IMR-90 (cell line): ENCODE measurements around the gene CDCA4. TPM values are rescaled to one million over a fixed set of nuclear protein-coding genes. Genes with fewer than 3 reads are reported as not detected.

ENCODE experiments used
- ATAC-seq: fragments of 200-7000 bp; cut with Tn5 transposase; 2 replicates; pipeline ENCODE4 v1.9.1; 2020; ENCODE audit warnings: low read depth, mild to moderate bottlenecking, moderate library complexity
- BruUV-seq: library from RNA; stranded (reverse); fragments of 400-500 nt; replicated peaks from 2 replicates; lab custom pipeline; 2021; lab: Mats Ljungman, UMichigan
- CTCF ChIA-PET: fragments of 300-600 bp; formaldehyde crosslinking; extraction: SDS; loops from one replicate; lab custom pipeline; 2021; ENCODE audit warnings: antibody characterized with exemption; lab: Yijun Ruan, JAX
- POLR2A ChIA-PET: fragments of 300-600 bp; sonication (Branson Sonifier 250); formaldehyde crosslinking; loops from one replicate; lab custom pipeline; 2022; ENCODE audit warnings: antibody characterized with exemption; ENCODE audit not compliant: unreplicated experiment; lab: Charles Lee
- DNase-seq: peaks from one replicate; pipeline ENCODE4 v3.0.0; 2013
- H2AFZ ChIP-seq: replicated peaks from 2 replicates; pipeline ENCODE3; 2013; ENCODE audit warnings: low read length, mild to moderate bottlenecking; ENCODE audit not compliant: poor library complexity
- H2AK5ac ChIP-seq: 2 replicates; pipeline ENCODE4 v1.6.1; 2013; ENCODE audit warnings: low read depth, low read length, inconsistent platforms
- H2AK9ac ChIP-seq: replicated peaks from 2 replicates; pipeline ENCODE3; 2013; ENCODE audit warnings: mild to moderate bottlenecking, low read depth, low read length, moderate library complexity; ENCODE audit not compliant: poor library complexity
- H2BK120ac ChIP-seq: 2 replicates; pipeline ENCODE4 v1.6.1; 2013; ENCODE audit warnings: low read depth, low read length, inconsistent platforms
- H2BK15ac ChIP-seq: 3 replicates; pipeline ENCODE4 v1.6.1; 2013; ENCODE audit warnings: low read depth, low read length, inconsistent platforms
- H2BK20ac ChIP-seq: 2 replicates; pipeline ENCODE4 v1.6.1; 2013; ENCODE audit warnings: low read depth, mild to moderate bottlenecking, inconsistent platforms, low read length, moderate library complexity
- H2BK5ac ChIP-seq: 2 replicates; pipeline ENCODE4 v1.6.1; 2013; ENCODE audit warnings: mild to moderate bottlenecking, low read depth, low read length, inconsistent platforms; ENCODE audit not compliant: poor library complexity, severe bottlenecking
- H3K14ac ChIP-seq: replicated peaks from 2 replicates; pipeline ENCODE4 v1.6.1; 2013; ENCODE audit warnings: low read depth, low read length, inconsistent platforms
- H3K18ac ChIP-seq: 2 replicates; pipeline ENCODE4 v1.6.1; 2013; ENCODE audit warnings: low read depth, low read length, control low read depth
- H3K23ac ChIP-seq: 2 replicates; pipeline ENCODE4 v1.6.1; 2013; ENCODE audit warnings: low read depth, low read length, inconsistent platforms
- H3K27ac ChIP-seq: 2 replicates; pipeline ENCODE4 v1.5.1; 2013; ENCODE audit warnings: mild to moderate bottlenecking, control low read depth, low read length; ENCODE audit not compliant: insufficient read depth
- H3K27me3 ChIP-seq: 2 replicates; pipeline ENCODE4 v1.6.1; 2013; ENCODE audit warnings: low read length; ENCODE audit not compliant: control insufficient read depth, insufficient read depth
- H3K36me3 ChIP-seq: 2 replicates; pipeline ENCODE4 v1.6.1; 2013; ENCODE audit warnings: low read length, mixed read lengths; ENCODE audit not compliant: control insufficient read depth, insufficient read depth
- H3K4ac ChIP-seq: 2 replicates; pipeline ENCODE4 v1.6.1; 2013; ENCODE audit warnings: low read depth, low read length, inconsistent platforms
- H3K4me1 ChIP-seq: 2 replicates; pipeline ENCODE4 v1.6.1; 2013; ENCODE audit warnings: low read length, mixed read lengths; ENCODE audit not compliant: control insufficient read depth, insufficient read depth
- H3K4me2 ChIP-seq: 2 replicates; pipeline ENCODE4 v1.6.1; 2013; ENCODE audit warnings: low read depth, mild to moderate bottlenecking, control low read depth, low read length, moderate library complexity
- H3K4me3 ChIP-seq: 2 replicates; pipeline ENCODE4 v1.5.1; 2013; ENCODE audit warnings: low read depth, mild to moderate bottlenecking, control low read depth, low read length, moderate library complexity; ENCODE audit not compliant: insufficient read depth
- H3K56ac ChIP-seq: 2 replicates; pipeline ENCODE4 v1.6.1; 2013; ENCODE audit warnings: low read length, inconsistent platforms; ENCODE audit not compliant: insufficient read depth; ENCODE audit errors: extremely low read depth
- H3K79me1 ChIP-seq, 2 experiments: 2 replicates each; pipeline ENCODE4 v1.6.1; 2013; ENCODE audit warnings: low read length in 2 of 2, inconsistent platforms in 1 of 2, low read depth in 1 of 2
- H3K9ac ChIP-seq: 2 replicates; pipeline ENCODE4 v1.6.1; 2013; ENCODE audit warnings: low read depth, low read length, control low read depth
- H3K9me1 ChIP-seq: 2 replicates; pipeline ENCODE4 v1.6.1; 2013; ENCODE audit warnings: low read length, inconsistent platforms; ENCODE audit not compliant: insufficient read depth
- H3K9me3 ChIP-seq: 2 replicates; pipeline ENCODE4 v1.6.1; 2013; ENCODE audit warnings: low read length; ENCODE audit not compliant: control insufficient read depth, insufficient read depth
- H4K20me1 ChIP-seq: 2 replicates; pipeline ENCODE4 v1.6.1; 2013; ENCODE audit warnings: low read length, inconsistent platforms; ENCODE audit not compliant: insufficient read depth
- H4K5ac ChIP-seq: 2 replicates; pipeline ENCODE4 v1.6.1; 2013; ENCODE audit warnings: mild to moderate bottlenecking, low read depth, low read length, control low read depth
- H4K8ac ChIP-seq, 2 experiments: 2 replicates each; pipeline ENCODE4 v1.6.1; 2013; ENCODE audit warnings: low read depth in 2 of 2, low read length in 2 of 2, control low read depth in 1 of 2, inconsistent platforms in 1 of 2
- H4K91ac ChIP-seq: 2 replicates; pipeline ENCODE4 v1.6.1; 2013; ENCODE audit warnings: low read depth, low read length, inconsistent platforms; ENCODE audit not compliant: insufficient read depth
- BHLHE40 ChIP-seq: fragments of 150-350 bp; IDR thresholded peaks from 2 replicates; pipeline ENCODE4 v1.6.1; 2016; ENCODE audit warnings: mild to moderate bottlenecking, low read depth, low read length
- CHD1 ChIP-seq: IDR thresholded peaks from 2 replicates; pipeline ENCODE4 v1.6.1; 2012; ENCODE audit warnings: low read depth, low read length, improper control_type of control experiment
- MAZ ChIP-seq: IDR thresholded peaks from 2 replicates; pipeline ENCODE4 v1.6.1; 2012; ENCODE audit warnings: low read depth, mild to moderate bottlenecking, low read length, improper control_type of control experiment, moderate library complexity, borderline replicate concordance
- POLR2A ChIP-seq: IDR thresholded peaks from 2 replicates; pipeline ENCODE4 v1.6.1; 2012; ENCODE audit warnings: mild to moderate bottlenecking, low read depth, low read length
- RCOR1 ChIP-seq: IDR thresholded peaks from 2 replicates; pipeline ENCODE4 v1.6.1; 2012; ENCODE audit warnings: mild to moderate bottlenecking, low read length, improper control_type of control experiment; ENCODE audit not compliant: insufficient replicate concordance
- RFX5 ChIP-seq: IDR thresholded peaks from 2 replicates; pipeline ENCODE4 v1.8.0; 2012; ENCODE audit warnings: low read depth, mild to moderate bottlenecking, low read length, moderate library complexity
- SMC3 ChIP-seq: fragments of 150-350 bp; IDR thresholded peaks from 2 replicates; pipeline ENCODE4 v1.6.1; 2016; ENCODE audit warnings: low read depth, mild to moderate bottlenecking, antibody characterized with exemption, low read length, moderate library complexity
- WGBS, 2 experiments: methylation state at CpG; one replicate each; pipeline versions ENCODE4 v1.1.5 to v1.1.7; 2013; ENCODE audit warnings: missing lambda C conversion rate in 2 of 2; ENCODE audit not compliant: insufficient read length in 1 of 2; ENCODE audit errors: extremely low coverage in 2 of 2; 5-methylcytosine and 5-hydroxymethylcytosine counted together
- dilution Hi-C: fragments of 300-500 bp; cut with HindIII; formaldehyde crosslinking; loops from one replicate; pipeline ENCODE4 v1.14.3; 2018; ENCODE audit warnings: low sequenced_read_pairs; ENCODE audit not compliant: unreplicated experiment
- in situ Hi-C: fragments of 300-500 bp; cut with MboI; formaldehyde crosslinking; loops from 3 replicates; pipeline ENCODE4 v1.14.3; 2019; ENCODE audit warnings: low sequenced_read_pairs, inconsistent platforms, mixed read lengths
- intact Hi-C: fragments of 100-400 bp; cut with micrococcal nuclease; formaldehyde crosslinking; loops from 2 replicates; pipeline ENCODE4 v1.10.0; 2022
- polyA plus RNA-seq, 3 experiments: library from polyadenylated mRNA; depleted of rRNA; stranded (reverse); fragments of >200 nt; gene quantifications; 2 replicates each; pipeline ENCODE4 v1.2.3, GENCODE V29; 2012; ENCODE audit warnings: low replicate concordance in 1 of 3
- total RNA-seq: library from RNA; depleted of rRNA; stranded (reverse); fragments of >200 nt; gene quantifications from 2 replicates; pipeline ENCODE4 v1.2.3, GENCODE V29; 2012
- TF ChIP-seq, protein P1 (sequence below): conservative IDR thresholded peaks from 2 replicates; pipeline ENCODE4 v1.5.1; 2012; ENCODE audit warnings: mild to moderate bottlenecking, low read depth, low read length, improper control_type of control experiment

CDCA4 gene
- total and polyA plus RNA-seq, 2 of the 4 experiments (the other 2 are of a cell fraction), result 17.7 to 18.6 TPM

DNA sequence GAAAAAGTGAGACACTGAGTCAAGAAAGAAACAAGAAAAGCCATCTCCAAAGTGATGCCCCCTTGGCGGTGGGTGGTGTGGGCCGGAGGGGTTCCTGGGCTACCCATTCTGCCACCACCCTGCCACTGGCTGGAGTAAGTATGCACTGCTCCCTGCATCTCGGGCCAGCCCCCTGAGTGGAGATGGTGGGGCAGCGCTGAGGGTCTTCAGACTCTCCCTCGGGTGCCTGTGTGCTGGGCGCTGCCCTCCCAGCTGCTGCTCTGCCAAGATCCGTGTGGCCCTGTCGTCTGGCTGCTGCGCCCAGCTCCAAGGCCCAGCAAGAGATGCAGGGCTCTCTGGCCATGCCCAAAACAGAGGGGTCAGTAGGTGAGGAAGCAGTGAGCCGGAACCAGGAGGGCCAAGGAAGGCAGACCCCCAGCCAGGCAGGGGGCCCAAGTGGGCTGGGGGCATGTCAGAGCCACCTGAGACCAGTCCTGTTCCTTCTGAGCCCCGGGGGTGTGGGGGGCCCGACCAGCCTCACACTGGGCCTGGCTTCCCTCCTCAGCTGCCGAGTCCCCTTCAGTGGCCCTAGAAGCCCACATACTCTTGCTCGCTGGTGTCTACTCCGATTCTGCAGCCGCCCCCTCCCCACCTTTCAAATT, 39.2 kb upstream of the CDCA4 start:
- Histone ChIP-seq H2BK5ac (no peak overlapping the region), H3K9ac (no peak overlapping the region), H3K9me1 (no peaks in the 10 kb centered on the region), H3K23ac (no peak overlapping the region), H2AFZ (no peak overlapping the region), H2AK5ac (no peak overlapping the region), H3K56ac (no peak overlapping the region), H3K18ac (no peak overlapping the region), H3K4me2 (no peak overlapping the region), H3K79me1 (no peaks in the 10 kb centered on the region), H4K20me1 (no peaks in the 10 kb centered on the region), H3K4ac (no peak overlapping the region), H2BK20ac (no peak overlapping the region), H3K14ac (no peak overlapping the region), H4K8ac (no peak overlapping the region), H4K91ac (no peak overlapping the region), H2BK120ac (no peak overlapping the region), H3K27me3 (peaks cover 11% of the 10 kb centered on the region), H2BK15ac (no peak overlapping the region), H3K4me1 (peaks cover 5% of the 10 kb centered on the region), H3K27ac (no peak overlapping the region), H2AK9ac (no peak overlapping the region), H4K5ac (no peak overlapping the region), H3K4me3 (no peak overlapping the region), H3K36me3 (no peaks in the 10 kb centered on the region), H3K9me3 (no peaks in the 10 kb centered on the region)
- ChIA-PET POLR2A (no interaction called here), CTCF (no interaction called here)
- in situ Hi-C loops (no loop called here), dilution Hi-C loops (loop anchor here (10.0 kb wide), 1 partner anchor 125 kb away; no protein-coding TSS in a partner anchor), intact Hi-C loops (no loop called here)
- no TSS peak for BruUV-seq
- 63% methylated on average over 3 of the region's 16 CpGs; no CpG with 5 or more reads in 1 of the 2 experiments for WGBS, 2 experiments
- no peak for DNase-seq
- TF ChIP-seq RFX5 (no peak), RCOR1 (no peak), SMC3 (no peak), POLR2A (no peak), MAZ (no peak), BHLHE40 (no peak), CHD1 (no peak)
- TF ChIP-seq, protein P1, sequence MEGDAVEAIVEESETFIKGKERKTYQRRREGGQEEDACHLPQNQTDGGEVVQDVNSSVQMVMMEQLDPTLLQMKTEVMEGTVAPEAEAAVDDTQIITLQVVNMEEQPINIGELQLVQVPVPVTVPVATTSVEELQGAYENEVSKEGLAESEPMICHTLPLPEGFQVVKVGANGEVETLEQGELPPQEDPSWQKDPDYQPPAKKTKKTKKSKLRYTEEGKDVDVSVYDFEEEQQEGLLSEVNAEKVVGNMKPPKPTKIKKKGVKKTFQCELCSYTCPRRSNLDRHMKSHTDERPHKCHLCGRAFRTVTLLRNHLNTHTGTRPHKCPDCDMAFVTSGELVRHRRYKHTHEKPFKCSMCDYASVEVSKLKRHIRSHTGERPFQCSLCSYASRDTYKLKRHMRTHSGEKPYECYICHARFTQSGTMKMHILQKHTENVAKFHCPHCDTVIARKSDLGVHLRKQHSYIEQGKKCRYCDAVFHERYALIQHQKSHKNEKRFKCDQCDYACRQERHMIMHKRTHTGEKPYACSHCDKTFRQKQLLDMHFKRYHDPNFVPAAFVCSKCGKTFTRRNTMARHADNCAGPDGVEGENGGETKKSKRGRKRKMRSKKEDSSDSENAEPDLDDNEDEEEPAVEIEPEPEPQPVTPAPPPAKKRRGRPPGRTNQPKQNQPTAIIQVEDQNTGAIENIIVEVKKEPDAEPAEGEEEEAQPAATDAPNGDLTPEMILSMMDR, result no peak
- ATAC-seq, result no peak
